GM23338 (cell line): Measurements from ENCODE around the gene OBSCN. TPM values are rescaled to one million over a fixed set of nuclear protein-coding genes. Genes with fewer than 3 reads are reported as not detected.

Experiments
- ATAC-seq: fragments of 200-7000 bp; cut with Tn5 transposase; 3 replicates; pipeline ENCODE4 v1.9.1; 2020
- DNase-seq: peaks from one replicate; pipeline ENCODE4 v3.0.0-alpha.2; 2015; ENCODE audit warnings: low spot score
- H2AFZ ChIP-seq: fragments of 200-600 bp; sonication (generic); 2 replicates; pipeline ENCODE4 v1.8.0; 2016; ENCODE audit warnings: antibody characterized with exemption, mild to moderate bottlenecking, moderate library complexity
- H3F3A ChIP-seq: fragments of 200-600 bp; sonication (generic); replicated peaks from 2 replicates; pipeline ENCODE4 v1.8.0; 2017; ENCODE audit warnings: antibody characterized with exemption, mixed run types, low read depth
- H3K27ac ChIP-seq: fragments of 200-600 bp; sonication (generic); 2 replicates; pipeline ENCODE4 v1.6.1; 2016; ENCODE audit warnings: low read depth
- H3K27me3 ChIP-seq: fragments of 200-600 bp; sonication (generic); 2 replicates; pipeline ENCODE4 v1.8.0; 2016; ENCODE audit warnings: mild to moderate bottlenecking, mixed run types, moderate library complexity; ENCODE audit not compliant: insufficient read depth
- H3K36me3 ChIP-seq: fragments of 200-600 bp; sonication (generic); 2 replicates; pipeline ENCODE4 v1.8.0; 2016; ENCODE audit warnings: mild to moderate bottlenecking; ENCODE audit not compliant: insufficient read depth
- H3K4me1 ChIP-seq: fragments of 200-600 bp; sonication (generic); 2 replicates; pipeline ENCODE4 v1.8.0; 2016; ENCODE audit warnings: mild to moderate bottlenecking, moderate library complexity; ENCODE audit not compliant: insufficient read depth
- H3K4me2 ChIP-seq: fragments of 200-600 bp; sonication (generic); 2 replicates; pipeline ENCODE4 v1.7.1; 2017; ENCODE audit warnings: mixed run types
- H3K4me3 ChIP-seq: fragments of 200-600 bp; sonication (generic); 2 replicates; pipeline ENCODE4 v1.6.1; 2016; ENCODE audit warnings: mixed run types
- H3K79me2 ChIP-seq: fragments of 200-600 bp; sonication (generic); replicated peaks from 2 replicates; pipeline ENCODE4 v1.8.0; 2017; ENCODE audit warnings: mild to moderate bottlenecking; ENCODE audit not compliant: insufficient read depth
- H3K9me2 ChIP-seq: fragments of 200-600 bp; sonication (generic); 2 replicates; pipeline ENCODE4 v1.8.0; 2017; ENCODE audit not compliant: insufficient read depth
- H4K20me1 ChIP-seq: fragments of 200-600 bp; sonication (generic); replicated peaks from 2 replicates; pipeline ENCODE4 v1.8.0; 2017; ENCODE audit warnings: mild to moderate bottlenecking; ENCODE audit not compliant: insufficient read depth
- H3K27ac Mint-ChIP-seq: 2 replicates; pipeline ENCODE4 v1.8.0; 2020; ENCODE audit warnings: inconsistent platforms, mild to moderate bottlenecking, moderate library complexity, mixed read lengths
- H3K27me3 Mint-ChIP-seq: 3 replicates; pipeline ENCODE4 v1.8.0; 2022; ENCODE audit warnings: low read depth, mild to moderate bottlenecking, moderate library complexity, mixed read lengths, inconsistent platforms; ENCODE audit not compliant: insufficient read depth, poor library complexity
- H3K36me3 Mint-ChIP-seq: 3 replicates; pipeline ENCODE4 v1.8.0; 2021; ENCODE audit warnings: low read depth, mild to moderate bottlenecking, inconsistent platforms, moderate library complexity, mixed read lengths
- H3K4me1 Mint-ChIP-seq: 3 replicates; pipeline ENCODE4 v1.8.0; 2020; ENCODE audit warnings: mild to moderate bottlenecking, inconsistent platforms, mixed read lengths
- H3K4me3 Mint-ChIP-seq: 3 replicates; pipeline ENCODE4 v1.8.0; 2021; ENCODE audit warnings: moderate library complexity, mild to moderate bottlenecking, inconsistent platforms, mixed read lengths
- H3K9me3 Mint-ChIP-seq: 3 replicates; pipeline ENCODE4 v1.8.0; 2020; ENCODE audit warnings: moderate library complexity, mild to moderate bottlenecking, inconsistent platforms, mixed read lengths
- CREB1 ChIP-seq: fragments of 250-450 bp; sonication (Bioruptor Pico); IDR thresholded peaks from 2 replicates; pipeline ENCODE4 v1.5.0; 2020; ENCODE audit warnings: low read depth, mild to moderate bottlenecking, moderate library complexity
- EZH2phosphoT487 ChIP-seq: fragments of 200-600 bp; sonication (generic); IDR thresholded peaks from one replicate; pipeline ENCODE4 v1.8.1; 2018; ENCODE audit warnings: antibody characterized with exemption; ENCODE audit not compliant: unreplicated experiment
- NANOG ChIP-seq: IDR thresholded peaks from 2 replicates; pipeline ENCODE4 v1.6.1; 2016; ENCODE audit warnings: antibody characterized with exemption, borderline replicate concordance
- POLR2AphosphoS5 ChIP-seq: IDR thresholded peaks from 2 replicates; pipeline ENCODE4 v1.6.1; 2016; ENCODE audit warnings: antibody characterized with exemption, low read depth
- STAT1 ChIP-seq: IDR thresholded peaks from one replicate; pipeline ENCODE4 v1.6.1; 2016; ENCODE audit warnings: antibody characterized with exemption; ENCODE audit not compliant: unreplicated experiment
- ZNF114 ChIP-seq: fragments of 250-450 bp; sonication (Bioruptor Pico); IDR thresholded peaks from 2 replicates; pipeline ENCODE4 v1.5.0; 2020; ENCODE audit warnings: mild to moderate bottlenecking, moderate library complexity
- ZNF331 ChIP-seq: fragments of 250-450 bp; sonication (Bioruptor Pico); IDR thresholded peaks from 2 replicates; pipeline ENCODE4 v1.5.0; 2020; ENCODE audit warnings: low read depth, mild to moderate bottlenecking, moderate library complexity
- polyA plus RNA-seq: library from polyadenylated mRNA; unstranded; fragments of >200 nt; fragmentation: Nextera tagmentation; extraction: Ambion mirVana; gene quantifications from 2 replicates; pipeline ENCODE4 v1.2.1, GENCODE V29; 2016
- total RNA-seq: library from RNA; depleted of rRNA; stranded (reverse); fragments of >200 nt; shearing (Covaris generic); gene quantifications from 2 replicates; pipeline ENCODE4 v1.2.3, GENCODE V29; 2014
- TF ChIP-seq, protein P1 (sequence below): IDR thresholded peaks from one replicate; pipeline ENCODE4 v1.6.1; 2018; ENCODE audit warnings: antibody characterized with exemption; ENCODE audit not compliant: unreplicated experiment
- TF ChIP-seq, protein P2 (sequence below): IDR thresholded peaks from 2 replicates; pipeline ENCODE4 v1.6.1; 2016; ENCODE audit warnings: antibody characterized with exemption
- TF ChIP-seq, protein P3 (sequence below): fragments of 250-450 bp; sonication (Bioruptor Pico); IDR thresholded peaks from 2 replicates; pipeline ENCODE4 v1.5.0; 2020; ENCODE audit warnings: mild to moderate bottlenecking, moderate library complexity

OBSCN gene
- total and polyA plus RNA-seq, 2 experiments from 2014 or later = 8.4 to 38.5 TPM

DNA sequence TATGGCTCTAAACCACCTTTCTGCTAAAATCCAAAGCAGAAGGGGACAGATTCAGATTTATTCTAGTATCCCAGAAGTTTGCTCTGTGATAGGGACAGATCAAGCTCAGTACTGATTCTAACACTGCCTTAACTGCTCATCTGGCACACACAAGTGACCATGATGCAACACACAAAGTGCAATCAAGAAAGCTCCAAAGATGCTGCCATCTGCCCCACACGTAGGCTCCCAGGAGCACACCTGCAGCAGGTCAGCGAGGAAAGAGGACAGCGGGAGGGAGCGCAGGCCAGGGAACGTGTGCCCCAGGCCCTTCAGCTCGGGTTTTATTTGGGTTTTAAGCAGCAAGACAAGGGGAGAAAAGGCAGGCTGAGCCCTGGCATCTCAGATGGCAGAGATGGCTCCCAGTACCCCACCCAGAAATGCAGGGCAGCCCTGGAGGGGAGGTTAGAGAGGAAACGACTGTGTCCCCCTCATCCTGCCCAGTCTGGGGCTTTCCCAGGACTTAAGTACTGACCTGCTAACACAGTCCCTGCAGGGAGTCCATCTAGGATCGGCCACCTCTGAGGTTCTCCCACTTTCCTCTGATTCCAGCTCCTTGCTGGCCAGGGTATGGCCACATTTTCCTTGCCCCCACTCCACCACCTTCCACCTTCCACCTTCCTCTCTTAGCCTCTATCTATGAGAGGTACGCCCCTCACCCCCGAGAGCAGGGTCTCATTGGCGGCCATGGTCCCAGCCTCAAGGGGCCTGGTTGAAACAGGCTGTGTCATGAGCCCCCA is 197.5 kb downstream of the OBSCN start:
- Mint-ChIP-seq H3K27ac (peak overlapping the region; percentile 98), H3K9me3 (no peaks in the 10 kb centered on the region), H3K36me3 (peaks cover 36% of the 10 kb centered on the region), H3K27me3 (peaks cover 11% of the 10 kb centered on the region), H3K4me1 (peaks cover 27% of the 10 kb centered on the region), H3K4me3 (peak overlapping the region; percentile 98)
- no peak for TF ChIP-seq NANOG
- no peaks in the 10 kb centered on the region for H3K36me3 ChIP-seq
- peaks cover 15% of the 10 kb centered on the region for H3K4me1 ChIP-seq
- H3K79me2 ChIP-seq = peaks cover 43% of the 10 kb centered on the region
- H3K4me3 ChIP-seq = peak overlapping the region; percentile 95
- H3K27me3 ChIP-seq = peaks cover 5% of the 10 kb centered on the region; the same call in 1 of the 2 replicates
- DNase-seq = no peak
- no peaks in the 10 kb centered on the region for H3K9me2 ChIP-seq
- H3K27ac ChIP-seq = no peak overlapping the region
- peak overlapping the region; percentile 87 for H3K4me2 ChIP-seq
- H4K20me1 ChIP-seq = peaks cover 23% of the 10 kb centered on the region
- H3F3A ChIP-seq = 0 out of 2 replicates have a peak, but pooled peaks cover 4% of the 10 kb centered on the region
- ATAC-seq = no peak
- H2AFZ ChIP-seq = no peak overlapping the region

DNA sequence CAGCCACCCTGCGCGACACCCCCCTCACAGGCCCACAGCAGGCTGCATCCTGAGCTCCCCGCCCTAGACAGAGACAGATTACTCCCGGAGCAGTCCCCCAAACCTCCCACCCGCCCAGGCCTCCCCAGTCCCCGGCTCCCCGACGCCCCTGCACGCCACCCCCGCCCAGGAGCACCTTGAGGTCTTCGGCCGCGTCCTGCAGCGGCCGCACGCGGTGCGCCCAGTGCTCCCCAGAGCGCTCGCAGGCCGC is 198.1 kb downstream of the OBSCN start:
- Histone ChIP-seq H3K27me3 (peaks cover 5% of the 10 kb centered on the region; the same call in 1 of the 2 replicates), H3K4me3 (peak overlapping the region; percentile 95), H3K4me2 (peak overlapping the region; percentile 87), H3K79me2 (peaks cover 43% of the 10 kb centered on the region), H3K27ac (no peak overlapping the region), H3K4me1 (peaks cover 15% of the 10 kb centered on the region), H3K9me2 (no peaks in the 10 kb centered on the region), H4K20me1 (peaks cover 23% of the 10 kb centered on the region), H3K36me3 (no peaks in the 10 kb centered on the region), H3F3A (0 out of 2 replicates have a peak, but pooled peaks cover 4% of the 10 kb centered on the region), H2AFZ (no peak overlapping the region)
- Mint-ChIP-seq H3K27ac (peak overlapping the region; percentile 98), H3K36me3 (peaks cover 33% of the 10 kb centered on the region), H3K4me3 (peak overlapping the region; percentile 98), H3K9me3 (no peaks in the 10 kb centered on the region), H3K4me1 (peaks cover 27% of the 10 kb centered on the region), H3K27me3 (peaks cover 11% of the 10 kb centered on the region)
- DNase-seq (no peak), ATAC-seq (no peak; the same call in 2 of the 3 replicates)
- TF ChIP-seq NANOG = no peak
- no peak for TF ChIP-seq EZH2phosphoT487
- no peak for TF ChIP-seq STAT1
- TF ChIP-seq, protein P1, sequence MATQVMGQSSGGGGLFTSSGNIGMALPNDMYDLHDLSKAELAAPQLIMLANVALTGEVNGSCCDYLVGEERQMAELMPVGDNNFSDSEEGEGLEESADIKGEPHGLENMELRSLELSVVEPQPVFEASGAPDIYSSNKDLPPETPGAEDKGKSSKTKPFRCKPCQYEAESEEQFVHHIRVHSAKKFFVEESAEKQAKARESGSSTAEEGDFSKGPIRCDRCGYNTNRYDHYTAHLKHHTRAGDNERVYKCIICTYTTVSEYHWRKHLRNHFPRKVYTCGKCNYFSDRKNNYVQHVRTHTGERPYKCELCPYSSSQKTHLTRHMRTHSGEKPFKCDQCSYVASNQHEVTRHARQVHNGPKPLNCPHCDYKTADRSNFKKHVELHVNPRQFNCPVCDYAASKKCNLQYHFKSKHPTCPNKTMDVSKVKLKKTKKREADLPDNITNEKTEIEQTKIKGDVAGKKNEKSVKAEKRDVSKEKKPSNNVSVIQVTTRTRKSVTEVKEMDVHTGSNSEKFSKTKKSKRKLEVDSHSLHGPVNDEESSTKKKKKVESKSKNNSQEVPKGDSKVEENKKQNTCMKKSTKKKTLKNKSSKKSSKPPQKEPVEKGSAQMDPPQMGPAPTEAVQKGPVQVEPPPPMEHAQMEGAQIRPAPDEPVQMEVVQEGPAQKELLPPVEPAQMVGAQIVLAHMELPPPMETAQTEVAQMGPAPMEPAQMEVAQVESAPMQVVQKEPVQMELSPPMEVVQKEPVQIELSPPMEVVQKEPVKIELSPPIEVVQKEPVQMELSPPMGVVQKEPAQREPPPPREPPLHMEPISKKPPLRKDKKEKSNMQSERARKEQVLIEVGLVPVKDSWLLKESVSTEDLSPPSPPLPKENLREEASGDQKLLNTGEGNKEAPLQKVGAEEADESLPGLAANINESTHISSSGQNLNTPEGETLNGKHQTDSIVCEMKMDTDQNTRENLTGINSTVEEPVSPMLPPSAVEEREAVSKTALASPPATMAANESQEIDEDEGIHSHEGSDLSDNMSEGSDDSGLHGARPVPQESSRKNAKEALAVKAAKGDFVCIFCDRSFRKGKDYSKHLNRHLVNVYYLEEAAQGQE = no peak
- no peak for TF ChIP-seq CREB1
- TF ChIP-seq, protein P2, sequence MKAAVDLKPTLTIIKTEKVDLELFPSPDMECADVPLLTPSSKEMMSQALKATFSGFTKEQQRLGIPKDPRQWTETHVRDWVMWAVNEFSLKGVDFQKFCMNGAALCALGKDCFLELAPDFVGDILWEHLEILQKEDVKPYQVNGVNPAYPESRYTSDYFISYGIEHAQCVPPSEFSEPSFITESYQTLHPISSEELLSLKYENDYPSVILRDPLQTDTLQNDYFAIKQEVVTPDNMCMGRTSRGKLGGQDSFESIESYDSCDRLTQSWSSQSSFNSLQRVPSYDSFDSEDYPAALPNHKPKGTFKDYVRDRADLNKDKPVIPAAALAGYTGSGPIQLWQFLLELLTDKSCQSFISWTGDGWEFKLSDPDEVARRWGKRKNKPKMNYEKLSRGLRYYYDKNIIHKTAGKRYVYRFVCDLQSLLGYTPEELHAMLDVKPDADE = no peak
- no peak for TF ChIP-seq ZNF331 (CRISPR knock-in tag)
- no peak for TF ChIP-seq ZNF114
- TF ChIP-seq, protein P3, sequence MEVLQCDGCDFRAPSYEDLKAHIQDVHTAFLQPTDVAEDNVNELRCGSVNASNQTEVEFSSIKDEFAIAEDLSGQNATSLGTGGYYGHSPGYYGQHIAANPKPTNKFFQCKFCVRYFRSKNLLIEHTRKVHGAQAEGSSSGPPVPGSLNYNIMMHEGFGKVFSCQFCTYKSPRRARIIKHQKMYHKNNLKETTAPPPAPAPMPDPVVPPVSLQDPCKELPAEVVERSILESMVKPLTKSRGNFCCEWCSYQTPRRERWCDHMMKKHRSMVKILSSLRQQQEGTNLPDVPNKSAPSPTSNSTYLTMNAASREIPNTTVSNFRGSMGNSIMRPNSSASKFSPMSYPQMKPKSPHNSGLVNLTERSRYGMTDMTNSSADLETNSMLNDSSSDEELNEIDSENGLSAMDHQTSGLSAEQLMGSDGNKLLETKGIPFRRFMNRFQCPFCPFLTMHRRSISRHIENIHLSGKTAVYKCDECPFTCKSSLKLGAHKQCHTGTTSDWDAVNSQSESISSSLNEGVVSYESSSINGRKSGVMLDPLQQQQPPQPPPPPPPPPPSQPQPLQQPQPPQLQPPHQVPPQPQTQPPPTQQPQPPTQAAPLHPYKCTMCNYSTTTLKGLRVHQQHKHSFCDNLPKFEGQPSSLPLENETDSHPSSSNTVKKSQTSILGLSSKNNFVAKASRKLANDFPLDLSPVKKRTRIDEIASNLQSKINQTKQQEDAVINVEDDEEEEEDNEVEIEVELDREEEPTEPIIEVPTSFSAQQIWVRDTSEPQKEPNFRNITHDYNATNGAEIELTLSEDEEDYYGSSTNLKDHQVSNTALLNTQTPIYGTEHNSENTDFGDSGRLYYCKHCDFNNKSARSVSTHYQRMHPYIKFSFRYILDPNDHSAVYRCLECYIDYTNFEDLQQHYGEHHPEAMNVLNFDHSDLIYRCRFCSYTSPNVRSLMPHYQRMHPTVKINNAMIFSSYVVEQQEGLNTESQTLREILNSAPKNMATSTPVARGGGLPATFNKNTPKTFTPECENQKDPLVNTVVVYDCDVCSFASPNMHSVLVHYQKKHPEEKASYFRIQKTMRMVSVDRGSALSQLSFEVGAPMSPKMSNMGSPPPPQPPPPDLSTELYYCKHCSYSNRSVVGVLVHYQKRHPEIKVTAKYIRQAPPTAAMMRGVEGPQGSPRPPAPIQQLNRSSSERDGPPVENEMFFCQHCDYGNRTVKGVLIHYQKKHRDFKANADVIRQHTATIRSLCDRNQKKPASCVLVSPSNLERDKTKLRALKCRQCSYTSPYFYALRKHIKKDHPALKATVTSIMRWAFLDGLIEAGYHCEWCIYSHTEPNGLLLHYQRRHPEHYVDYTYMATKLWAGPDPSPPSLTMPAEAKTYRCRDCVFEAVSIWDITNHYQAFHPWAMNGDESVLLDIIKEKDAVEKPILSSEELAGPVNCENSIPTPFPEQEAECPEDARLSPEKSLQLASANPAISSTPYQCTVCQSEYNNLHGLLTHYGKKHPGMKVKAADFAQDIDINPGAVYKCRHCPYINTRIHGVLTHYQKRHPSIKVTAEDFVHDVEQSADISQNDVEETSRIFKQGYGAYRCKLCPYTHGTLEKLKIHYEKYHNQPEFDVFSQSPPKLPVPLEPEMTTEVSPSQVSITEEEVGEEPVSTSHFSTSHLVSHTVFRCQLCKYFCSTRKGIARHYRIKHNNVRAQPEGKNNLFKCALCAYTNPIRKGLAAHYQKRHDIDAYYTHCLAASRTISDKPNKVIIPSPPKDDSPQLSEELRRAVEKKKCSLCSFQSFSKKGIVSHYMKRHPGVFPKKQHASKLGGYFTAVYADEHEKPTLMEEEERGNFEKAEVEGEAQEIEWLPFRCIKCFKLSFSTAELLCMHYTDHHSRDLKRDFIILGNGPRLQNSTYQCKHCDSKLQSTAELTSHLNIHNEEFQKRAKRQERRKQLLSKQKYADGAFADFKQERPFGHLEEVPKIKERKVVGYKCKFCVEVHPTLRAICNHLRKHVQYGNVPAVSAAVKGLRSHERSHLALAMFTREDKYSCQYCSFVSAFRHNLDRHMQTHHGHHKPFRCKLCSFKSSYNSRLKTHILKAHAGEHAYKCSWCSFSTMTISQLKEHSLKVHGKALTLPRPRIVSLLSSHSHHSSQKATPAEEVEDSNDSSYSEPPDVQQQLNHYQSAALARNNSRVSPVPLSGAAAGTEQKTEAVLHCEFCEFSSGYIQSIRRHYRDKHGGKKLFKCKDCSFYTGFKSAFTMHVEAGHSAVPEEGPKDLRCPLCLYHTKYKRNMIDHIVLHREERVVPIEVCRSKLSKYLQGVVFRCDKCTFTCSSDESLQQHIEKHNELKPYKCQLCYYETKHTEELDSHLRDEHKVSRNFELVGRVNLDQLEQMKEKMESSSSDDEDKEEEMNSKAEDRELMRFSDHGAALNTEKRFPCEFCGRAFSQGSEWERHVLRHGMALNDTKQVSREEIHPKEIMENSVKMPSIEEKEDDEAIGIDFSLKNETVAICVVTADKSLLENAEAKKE (CRISPR knock-in tag) = no peak
- TF ChIP-seq POLR2AphosphoS5 = no peak
